GM19099 (cell line): ENCODE measurements around the gene CADM4.

ENCODE experiments used
- POLR2A ChIP-seq: IDR thresholded peaks from 3 replicates; pipeline ENCODE4 v1.6.1; 2011; ENCODE audit warnings: low read depth; ENCODE audit not compliant: insufficient read length; ENCODE audit errors: extremely low read depth

Gene CADM4

DNA sequence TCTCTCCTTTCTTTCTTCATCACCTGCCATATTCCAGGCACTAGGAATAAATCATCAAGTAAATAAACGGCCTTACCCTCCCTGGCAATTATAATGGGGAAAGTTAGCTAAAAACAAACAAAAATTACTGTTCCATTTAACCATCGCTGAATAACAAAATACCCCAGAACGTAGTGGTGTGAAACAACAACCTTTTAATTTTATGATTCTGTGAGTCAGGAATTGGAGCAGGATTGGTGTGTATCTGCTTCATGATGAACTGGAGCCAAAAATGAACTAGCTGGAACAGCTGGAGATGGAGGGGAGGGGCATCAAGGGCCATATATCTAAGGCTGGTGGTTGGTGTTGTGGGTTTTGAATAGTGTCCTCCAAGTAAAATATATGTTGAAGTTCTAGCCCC lies 3.7 kb upstream of the CADM4 start:
- TF ChIP-seq POLR2A: no peak

GRCh38 chr19:43642531-43642930 lies 2.9 kb upstream of the CADM4 start:
- TF ChIP-seq POLR2A: no peak

GRCh38 chr19:43641333-43641732 lies 1.7 kb upstream of the CADM4 start:
- TF ChIP-seq POLR2A: no peak

DNA sequence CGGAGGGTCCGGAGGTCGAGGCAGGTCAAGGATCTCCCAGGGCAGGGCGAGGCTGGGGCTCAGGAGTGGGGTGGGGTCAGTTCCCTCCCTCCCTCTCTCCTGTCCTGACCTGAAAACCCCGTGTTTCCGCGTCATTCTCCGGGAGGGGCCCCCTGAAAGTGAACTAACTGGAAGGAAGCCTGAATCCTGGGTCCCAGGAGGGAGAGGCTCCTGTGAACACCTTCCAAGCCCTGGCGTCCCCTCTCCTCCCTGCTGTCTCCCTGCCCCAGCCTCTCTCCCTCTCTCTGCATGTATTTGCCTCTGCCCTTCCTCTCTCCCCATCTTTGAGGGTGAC lies 741 bp upstream of the CADM4 start:
- no peak for TF ChIP-seq POLR2A

DNA sequence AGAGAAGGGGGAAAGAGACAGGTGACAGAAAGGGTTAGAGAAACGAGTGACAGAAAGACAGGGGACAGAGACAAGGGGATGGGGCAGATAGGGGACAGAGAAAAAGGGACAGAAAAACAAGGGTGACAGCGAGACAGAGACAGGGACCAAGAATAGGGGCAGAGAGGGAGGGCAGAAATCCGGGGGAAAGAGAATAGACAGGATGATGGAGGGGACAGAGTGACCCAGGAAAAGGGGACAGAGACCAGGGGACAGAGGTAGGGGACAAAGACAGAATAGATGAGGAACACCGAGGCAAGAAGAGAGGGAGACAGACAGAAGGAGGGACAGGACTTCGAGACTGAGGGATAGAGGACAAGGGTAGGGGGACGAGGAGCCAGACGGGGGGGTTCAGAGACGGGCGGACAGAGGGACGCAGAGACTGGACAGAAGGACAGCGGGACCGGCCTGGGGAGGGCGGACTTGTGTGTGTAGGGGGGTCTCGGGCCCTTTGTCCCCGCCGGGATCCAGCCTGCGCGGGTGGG lies 593 bp downstream of the CADM4 start:
- TF ChIP-seq POLR2A: no peak

DNA sequence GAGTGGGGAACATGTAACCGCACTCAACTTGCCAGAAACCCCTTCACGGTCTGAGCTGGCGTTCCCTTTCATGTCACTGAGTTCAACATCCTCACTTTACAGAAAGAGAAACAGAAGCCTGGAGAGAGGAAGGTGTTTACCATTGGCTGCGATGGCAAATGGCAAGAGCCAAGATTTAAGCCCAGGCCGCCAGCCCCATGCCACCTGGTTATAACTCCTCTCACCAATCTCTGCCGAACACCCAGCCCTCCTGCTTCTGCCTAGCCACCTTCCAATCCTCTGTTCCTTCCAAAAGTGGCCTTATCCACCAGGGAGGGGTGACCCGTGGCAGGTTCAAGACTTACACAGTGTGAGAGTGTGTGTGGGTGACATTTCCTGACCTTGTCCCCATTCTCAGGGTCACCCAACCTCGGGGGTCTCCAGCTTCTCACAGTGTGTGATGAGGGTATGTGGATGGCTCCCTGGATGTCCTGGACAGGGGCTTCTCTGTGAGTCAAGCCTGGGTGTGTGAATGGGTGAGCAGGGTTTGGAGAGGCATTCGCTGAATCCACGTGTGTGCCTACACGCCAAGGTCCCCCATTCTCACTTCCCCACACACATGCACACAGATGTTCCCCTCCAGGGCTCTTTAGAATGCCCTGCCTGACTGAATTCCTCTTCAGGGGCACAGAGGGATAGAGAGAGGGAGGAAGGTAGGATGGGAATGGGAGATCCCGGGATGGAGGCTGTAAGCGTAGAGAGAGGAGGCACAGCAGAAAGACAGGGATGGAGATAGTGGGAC lies 1.2 kb downstream of the CADM4 start:
- no peak for TF ChIP-seq POLR2A

DNA sequence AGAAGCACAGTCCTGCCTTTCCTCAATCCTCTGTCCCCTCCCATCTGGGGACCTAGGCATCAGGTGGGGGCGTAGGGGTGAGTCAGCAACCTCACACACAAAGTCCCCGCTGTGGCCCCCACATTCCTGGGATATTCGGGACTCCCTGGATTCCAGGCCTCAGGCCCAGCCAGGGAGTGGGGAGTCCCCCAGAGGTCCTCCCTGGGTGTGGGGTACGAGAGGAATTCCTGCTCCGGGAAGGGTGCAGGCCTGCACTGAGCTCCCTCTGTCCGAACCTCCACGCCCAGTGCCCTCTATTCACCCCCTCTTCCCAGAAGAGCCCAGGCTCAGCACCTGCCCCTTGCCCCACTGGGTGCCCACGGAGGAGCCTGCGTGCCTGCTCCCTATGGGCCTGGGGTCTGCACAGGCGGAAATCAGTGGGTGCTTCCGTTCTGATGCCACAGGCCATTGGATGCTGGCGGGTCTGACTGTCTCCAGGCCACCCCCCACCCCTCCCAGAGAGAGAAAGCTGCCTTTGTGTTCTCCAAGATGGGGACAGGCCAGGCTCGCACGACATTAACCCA lies 3.4 kb downstream of the CADM4 start:
- TF ChIP-seq POLR2A: no peak

- TF ChIP-seq POLR2A: no peak
Observed at GRCh38 chr19:43634872-43635560, 4.6 kb downstream of the CADM4 start.

GRCh38 chr19:43634506-43634871 lies 5.2 kb downstream of the CADM4 start:
- no peak for TF ChIP-seq POLR2A

DNA sequence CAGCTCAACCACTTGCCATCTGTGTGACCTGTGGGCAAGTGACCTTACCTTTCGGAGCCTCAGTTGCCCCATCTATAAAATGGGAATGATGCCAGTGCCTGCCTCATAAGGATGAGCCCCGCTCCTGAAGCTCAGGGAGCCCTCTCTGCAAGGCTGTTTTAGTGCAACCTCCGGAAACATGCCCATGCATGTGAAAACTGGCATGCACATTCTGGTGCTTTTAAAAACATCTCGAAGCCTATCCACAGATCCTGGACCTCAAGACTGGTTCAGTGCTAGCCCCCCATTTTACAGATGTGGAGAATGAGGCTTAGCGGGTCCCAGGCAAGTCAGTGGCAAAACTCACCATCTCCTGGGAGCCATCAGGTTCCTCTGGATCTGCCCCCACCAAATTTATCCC lies 5.6 kb downstream of the CADM4 start:
- TF ChIP-seq POLR2A: no peak

DNA sequence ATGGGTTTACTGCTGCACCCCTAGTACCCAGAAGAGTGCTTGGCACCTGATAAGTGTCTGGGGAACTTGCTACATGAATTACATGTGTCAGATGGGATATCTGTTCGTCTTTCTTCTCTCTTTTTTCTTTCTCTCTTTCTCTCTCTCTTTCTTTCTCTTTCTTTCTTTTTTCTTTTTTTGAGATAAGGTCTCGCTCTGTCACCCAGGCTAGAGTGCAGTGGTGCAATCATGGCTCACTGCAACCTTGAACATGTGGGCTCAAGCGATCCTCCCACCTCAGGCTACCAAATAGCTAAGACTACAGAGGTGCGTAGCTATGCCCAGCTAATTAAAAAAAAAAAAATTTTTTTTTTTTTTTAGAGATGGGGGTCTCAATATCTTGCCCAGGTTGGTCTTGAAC lies 6.1 kb downstream of the CADM4 start:
- TF ChIP-seq POLR2A: no peak

DNA sequence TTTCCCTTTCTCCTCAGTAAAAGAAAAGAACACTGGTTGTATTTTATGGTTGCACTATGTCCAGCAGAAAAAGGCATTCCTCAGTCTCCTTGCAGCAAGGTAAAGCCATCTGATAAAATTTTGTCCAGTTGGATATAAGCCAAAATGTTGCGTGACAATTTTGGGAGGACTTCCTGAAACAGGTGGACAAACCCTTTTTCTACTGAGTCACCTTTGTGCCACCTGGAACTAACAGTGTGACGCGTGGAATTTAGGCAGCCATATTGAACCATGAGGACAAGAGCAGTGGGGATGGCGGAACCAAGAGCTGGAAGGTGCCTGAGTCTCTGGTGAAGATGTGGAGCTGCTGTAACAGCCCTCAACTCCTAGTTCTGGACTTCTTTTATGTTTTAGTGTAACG lies 8.2 kb downstream of the CADM4 start:
- no peak for TF ChIP-seq POLR2A

DNA sequence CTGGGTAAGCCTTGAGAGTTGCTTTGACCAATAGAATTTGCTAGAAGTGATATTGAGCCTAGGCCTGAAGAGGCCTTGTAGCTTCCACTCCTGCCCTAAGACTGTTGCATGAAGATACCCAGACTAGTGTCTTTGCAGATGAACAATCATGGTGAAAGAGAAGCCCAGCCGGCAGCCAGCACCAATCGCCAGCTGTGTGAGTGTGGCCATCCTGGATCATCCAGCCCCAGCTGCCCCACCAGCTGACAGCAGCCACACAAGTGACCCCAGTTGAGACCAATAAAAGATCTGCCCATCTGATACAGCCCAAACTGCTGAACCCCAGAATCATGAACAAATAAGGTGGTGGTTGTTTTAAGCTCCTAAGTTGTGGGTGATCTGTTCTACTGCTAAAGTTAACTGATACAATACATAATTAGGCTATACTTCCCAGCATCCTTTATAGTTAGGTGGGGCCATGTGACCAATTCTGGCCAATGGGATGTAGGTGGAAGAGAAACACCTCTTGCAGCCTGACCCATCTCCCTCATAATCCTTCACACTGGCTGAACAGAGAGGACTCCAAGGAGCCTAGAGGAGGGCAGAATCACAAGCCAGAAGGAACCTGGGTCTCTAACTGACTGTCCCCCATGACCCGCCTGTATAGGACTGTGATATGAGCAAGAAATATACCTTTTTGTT lies 10.9 kb downstream of the CADM4 start:
- TF ChIP-seq POLR2A: no peak

GRCh38 chr19:43626838-43627237 lies 12.8 kb downstream of the CADM4 start:
- no peak for TF ChIP-seq POLR2A

GRCh38 chr19:43625918-43626579 lies 13.6 kb downstream of the CADM4 start:
- TF ChIP-seq POLR2A: no peak
